Measurements from ENCODE around the gene RPUSD1.

The RPUSD1 gene

DNA sequence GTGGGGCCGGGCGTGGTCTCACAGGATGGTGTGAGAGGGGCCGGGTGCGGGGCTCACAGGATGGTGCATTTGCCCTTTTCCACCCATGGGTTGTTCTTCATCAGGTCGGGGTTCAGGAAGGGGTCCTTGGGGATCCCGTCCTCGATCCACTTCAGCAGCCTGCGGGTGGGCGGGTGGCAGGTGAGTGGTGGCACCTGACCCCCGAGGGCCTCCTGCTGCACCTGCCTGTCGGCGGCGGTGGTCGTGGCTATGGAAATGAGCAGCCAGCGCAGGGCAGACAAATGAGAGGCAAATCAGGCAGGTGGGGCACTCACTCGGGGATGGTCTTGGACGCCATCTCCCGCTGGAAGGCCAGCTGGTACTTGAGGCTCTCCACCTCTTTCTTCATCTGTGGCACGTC lies 10.5 kb upstream of the RPUSD1 start:
- DNase-seq = no peak

DNA sequence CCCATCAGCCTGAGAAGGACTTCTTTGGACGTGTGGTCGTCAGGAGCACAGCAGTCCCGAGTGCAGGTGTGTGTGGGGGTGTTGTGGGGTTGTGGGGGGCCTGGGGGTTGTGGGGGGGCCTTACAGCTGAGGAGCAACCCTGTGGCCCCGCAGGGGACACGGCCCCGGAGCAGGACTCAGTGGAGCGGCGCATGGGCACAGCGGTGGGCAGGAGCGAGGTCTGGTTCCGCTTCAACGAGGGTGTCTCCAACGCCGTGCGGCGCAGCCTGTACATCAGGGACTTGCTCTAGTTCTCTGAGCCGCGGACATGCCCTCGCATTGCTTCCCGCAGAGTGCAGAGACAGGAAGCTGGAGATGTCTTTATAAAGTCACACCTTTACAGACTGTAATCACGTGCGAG lies 9.5 kb upstream of the RPUSD1 start:
- no peak for DNase-seq

DNA sequence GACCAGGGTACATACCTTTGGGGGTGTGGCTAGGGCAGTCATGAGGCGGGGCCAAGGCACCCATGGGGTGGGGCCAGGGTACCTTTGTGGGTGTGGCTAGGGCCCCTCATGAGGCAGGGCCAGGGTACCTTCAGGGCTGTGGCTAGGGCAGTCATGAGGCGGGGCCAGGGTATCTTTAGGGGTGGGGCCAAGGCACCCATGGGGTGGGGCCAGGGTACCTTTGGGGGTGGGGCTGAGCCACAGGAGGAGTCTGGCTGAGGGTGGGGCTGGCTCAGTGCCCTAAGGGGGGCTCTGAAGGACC lies 8.9 kb upstream of the RPUSD1 start:
- no peak for DNase-seq

DNA sequence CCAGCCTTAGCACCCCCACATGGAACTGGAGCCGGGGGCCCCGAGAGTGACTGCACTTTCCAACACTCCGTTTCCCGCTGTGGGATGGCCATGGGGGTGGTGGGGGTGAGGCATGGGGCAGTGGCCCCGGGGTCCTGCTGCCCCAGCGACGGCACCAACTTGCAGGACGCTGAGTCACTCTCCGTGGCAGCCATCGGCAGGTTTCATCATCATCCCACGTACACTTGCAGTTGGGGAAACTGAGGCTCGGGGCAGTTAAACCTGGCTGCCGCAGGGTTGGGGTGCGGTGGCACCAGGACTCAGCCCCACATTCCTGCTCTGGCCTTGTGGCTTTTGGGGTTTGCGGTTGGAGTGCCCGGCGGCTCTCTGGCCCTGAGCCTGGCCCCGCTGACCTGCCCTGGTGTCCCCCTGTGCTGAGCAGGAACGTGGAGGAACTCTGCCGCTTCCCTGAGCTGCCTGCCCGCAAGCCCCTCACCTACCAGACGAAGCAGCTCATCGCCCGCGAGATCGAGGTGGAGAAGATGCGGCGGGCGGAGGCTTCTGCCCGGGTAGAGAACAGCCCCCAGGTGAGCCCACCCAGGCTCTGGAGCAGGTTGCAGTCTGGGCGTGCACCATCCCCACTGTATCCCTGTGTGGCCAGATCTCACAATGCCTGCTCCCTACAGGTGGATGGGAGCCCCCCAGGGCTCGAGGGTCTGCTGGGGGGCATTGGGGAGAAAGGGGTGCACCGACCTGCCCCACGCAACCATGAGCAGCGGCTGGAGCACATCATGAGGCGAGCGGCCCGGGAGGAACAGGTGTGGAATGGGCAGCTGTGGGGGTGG lies 8.3 kb upstream of the RPUSD1 start:
- DNase-seq = no peak

DNA sequence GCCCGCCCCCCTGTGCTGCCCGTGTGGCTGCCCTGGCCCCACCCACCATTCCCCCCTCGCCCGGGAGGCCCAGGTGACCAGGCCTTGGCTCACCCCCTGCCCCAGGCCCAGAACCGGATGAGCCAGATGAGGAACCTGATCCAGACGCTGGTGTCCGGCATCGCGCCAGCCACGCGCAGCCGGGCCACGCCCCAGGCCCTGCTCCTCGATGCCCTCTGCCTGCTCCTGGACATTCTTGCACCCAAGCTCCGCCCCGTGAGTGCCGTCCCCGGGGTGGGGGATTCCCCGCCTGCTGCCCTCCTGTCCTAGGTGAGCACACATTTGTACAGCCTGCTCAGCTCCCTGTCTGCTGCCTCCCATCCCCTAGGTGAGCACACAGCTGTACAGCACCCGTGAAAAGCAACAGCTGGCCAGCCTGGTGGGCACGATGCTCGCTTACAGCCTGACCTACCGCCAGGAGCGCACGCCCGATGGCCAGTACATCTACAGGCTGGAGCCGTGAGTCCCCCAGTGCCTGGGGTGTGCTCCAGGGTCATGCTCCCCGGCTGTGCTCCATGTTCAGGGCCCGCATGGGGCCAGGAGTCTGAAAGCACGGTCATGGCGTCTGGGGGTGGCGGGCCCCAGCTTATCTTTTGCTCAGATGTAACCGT lies 7.5 kb upstream of the RPUSD1 start:
- DNase-seq = no peak

DNA sequence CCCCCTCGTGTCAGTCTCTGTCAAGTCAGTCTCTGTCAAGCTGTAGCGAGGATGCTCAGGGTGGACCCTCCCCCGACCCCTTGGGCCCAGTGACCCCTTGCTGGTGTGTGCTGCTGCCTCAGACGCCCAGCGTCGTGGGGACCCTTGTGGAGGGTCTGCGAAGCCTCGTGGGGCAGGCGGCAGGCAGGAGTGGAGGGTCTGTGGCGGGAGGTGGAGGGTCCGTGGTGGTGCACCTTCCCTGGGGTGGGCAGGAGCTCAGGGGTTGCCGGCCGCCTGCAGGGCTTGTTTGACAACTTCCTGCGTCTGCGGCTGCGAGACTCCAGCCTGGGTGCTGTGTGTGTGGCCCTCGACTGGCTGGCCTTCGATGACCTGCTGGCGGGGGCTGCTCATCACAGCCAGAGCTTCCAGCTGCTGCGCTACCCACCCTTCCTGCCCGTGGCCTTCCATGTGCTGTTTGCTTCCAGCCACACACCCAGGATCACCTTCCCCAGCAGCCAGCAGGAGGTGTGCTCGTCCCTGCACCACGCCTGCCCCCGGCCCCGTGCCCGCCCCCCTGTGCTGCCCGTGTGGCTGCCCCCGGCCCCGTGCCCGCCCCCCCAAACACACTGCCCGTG lies 6.8 kb upstream of the RPUSD1 start:
- DNase-seq = no peak

DNA sequence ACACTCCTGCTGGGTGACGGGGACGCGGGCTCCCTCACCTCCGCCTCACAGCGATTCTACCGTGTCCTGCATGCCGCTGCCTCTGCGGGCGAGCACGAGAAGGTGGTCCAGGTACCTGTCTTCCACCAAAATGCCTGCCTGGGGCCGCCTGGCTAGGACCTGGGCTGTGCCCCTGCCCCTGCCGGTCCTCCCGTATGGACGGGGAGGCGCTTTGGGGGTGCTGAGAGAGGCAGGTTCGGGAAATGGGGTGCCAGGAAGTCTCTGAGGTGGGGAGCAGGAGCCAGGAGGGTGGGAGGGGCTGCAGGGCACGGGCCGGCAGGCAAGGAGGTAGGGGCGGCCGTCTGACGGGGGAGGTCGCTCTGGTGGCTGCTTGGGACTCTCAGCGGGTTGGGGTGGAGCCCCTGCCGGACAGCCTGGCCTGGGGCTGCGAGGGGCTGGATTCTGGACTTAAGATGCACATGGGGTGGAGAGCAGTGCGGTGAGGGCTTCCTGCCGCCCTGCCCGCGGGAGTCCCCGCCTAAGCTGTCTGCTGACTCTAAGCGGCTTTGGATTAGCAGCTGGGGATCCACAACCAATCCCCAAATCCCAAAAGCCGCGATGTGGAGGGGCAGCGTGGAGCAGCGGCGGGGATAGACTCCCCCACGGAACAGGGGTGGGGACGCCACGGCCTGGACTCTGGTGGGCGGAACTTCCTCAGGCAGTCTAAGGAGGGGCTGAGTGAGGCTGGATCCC lies 6.1 kb upstream of the RPUSD1 start:
- DNase-seq = no peak

DNA sequence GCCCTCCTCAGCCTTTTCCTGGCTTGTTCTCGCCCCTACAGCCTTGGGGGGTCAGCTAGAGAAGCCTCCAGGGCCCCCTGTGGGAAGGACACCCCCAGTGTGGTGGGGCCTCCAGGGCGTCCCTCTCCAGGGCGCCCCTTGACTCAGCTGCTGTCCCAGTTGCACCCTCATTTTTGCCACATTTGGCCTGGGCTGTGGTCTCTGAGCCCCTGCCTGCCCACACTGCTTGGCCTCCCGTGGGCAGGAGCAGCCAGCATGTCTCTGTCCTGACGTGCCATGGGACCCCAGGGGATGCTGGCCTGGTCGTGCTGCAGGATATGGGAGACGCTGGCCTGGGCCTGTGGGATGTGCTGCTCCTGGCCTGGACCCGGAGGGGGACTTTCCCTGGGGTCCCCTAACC lies 5.2 kb upstream of the RPUSD1 start:
- no peak for DNase-seq

DNA sequence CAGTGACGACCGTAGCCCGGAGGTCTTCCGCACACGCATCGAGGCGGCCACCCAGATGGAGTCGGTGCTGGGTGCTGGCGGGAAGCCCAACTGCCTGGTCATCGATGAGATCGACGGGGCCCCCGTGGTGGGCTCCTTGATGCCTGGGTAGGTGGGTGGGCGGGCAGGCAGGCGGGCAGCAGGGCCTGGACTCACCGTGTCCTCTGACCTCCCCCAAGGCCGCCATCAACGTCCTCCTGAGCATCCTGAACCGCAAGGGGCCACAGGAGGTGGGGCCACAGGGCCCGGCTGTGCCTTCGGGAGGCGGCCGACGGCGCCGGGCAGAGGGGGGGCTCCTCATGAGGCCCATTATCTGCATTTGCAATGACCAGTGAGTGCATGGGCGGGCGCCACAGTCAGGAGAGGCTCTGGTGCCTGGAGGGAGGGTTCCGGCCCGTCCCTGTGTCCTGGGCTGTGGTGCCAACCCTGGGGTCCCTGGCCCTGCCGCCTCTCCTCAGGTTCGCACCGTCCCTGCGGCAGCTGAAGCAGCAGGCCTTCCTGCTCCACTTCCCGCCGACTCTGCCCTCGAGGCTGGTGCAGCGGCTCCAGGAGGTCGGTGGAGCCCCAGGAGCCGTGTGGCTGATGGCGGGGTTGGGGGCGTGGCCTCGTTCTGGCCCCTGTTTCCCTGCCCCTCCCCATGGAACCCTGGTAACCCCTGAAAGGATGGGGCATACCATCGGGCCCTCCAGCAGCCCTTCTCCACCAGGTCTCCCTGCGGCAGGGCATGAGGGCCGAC lies 4.2 kb upstream of the RPUSD1 start:
- no peak for DNase-seq

DNA sequence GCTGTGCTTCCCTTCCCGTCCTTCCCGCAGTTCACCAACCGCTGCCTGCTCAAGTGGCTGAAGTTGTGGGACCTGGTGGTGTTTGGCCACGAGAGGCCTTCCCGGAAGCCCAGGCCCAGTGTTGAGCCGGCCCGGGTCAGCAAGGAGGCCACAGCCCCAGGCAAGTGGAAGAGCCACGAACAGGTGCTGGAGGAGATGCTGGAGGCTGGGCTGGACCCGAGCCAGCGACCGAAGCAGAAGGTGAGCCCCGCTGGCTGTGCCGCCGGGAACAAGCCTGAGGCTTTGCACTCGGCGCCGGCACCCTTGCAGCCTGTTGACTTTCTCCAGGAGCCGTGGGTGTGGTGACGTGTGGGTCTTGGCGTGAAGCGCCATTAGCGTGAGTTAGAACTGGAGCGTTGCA lies 3.0 kb upstream of the RPUSD1 start:
- no peak for DNase-seq

DNA sequence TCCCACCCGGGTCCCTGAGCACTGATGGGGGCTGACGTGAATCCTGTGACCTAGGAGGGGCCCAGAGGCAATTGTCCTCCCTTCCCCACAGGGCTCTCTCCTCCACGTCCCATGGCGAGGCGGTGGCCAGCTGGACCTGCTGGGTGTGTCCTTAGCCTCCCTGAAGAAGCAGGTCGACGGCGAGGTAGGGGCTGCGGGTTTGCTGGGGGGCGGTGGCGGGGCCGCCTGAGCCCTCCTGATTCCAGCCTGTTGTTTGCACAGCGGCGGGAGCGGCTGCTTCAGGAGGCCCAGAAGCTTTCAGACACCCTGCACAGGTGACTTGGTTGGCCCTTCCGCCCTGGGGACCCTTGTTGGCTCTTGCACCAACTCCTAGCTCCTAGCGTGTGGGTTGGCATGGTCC lies 1.9 kb upstream of the RPUSD1 start:
- no peak for DNase-seq

DNA sequence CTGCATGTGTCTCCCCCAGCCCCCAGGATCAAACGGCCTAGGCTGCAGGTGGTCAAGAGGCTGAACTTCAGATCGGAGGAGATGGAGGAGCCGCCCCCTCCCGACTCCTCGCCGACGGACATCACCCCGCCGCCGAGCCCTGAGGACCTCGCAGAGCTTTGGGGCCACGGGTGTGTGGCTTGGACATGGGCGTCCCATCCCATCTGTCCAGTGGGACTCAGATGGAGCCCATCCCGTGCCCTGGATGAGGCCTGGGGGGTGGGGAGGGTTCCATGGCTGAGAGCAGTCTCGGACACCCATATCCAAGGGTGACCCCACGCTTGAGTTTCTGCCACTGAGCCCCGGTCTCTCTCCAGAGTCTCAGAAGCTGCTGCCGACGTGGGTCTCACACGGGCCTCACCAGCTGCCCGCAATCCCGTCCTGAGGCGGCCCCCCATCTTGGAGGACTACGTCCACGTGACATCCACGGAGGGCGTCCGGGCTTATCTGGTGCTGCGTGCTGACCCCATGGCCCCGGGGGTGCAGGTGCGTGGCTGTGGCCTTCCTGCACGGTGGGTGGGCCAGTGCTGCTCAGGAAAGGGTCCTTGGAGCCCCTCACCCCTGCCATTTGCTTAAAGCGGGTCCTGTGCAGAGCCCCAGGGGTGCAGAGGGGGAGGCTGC lies 1.1 kb upstream of the RPUSD1 start:
- no peak for DNase-seq

DNA sequence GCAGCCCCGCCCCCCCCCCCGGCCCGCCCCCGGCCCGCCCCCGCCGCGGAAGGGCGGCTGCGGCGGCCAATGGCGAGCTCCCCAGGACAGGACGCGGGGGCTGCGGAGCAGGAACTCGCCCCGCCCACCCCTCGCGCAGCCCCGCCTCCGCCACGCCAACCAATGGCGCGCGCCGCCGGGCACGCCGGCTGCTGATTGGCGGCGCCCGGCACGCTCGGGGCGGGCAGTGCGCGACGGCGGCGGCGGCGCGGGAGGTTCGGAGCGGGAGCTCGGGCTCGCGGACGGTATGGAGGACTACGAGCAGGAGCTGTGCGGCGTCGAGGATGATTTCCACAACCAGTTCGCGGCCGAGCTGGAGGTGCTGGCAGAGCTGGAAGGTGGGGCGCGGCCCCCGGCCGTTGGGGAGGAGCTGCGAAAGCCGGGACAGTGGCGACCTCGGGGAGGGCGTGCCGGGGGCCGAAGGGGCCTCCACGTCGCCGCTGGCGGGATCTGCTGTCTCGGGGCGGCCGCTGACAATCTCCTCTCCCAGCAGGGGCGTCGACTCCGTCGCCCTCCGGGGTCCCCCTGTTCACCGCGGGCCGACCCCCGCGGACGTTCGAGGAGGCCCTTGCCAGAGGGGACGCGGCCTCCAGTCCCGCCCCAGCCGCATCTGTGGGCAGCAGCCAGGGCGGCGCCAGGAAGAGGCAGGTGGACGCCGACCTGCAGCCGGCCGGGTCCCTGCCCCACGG lies 382 bp upstream of the RPUSD1 start, which contains the start of gene CHTF18:
TSS of gene CHTF18 (plus strand) at position 222 of the 728 bp plus-strand sequence. CDS start at position 287, 65 bp downstream.
- DNase-seq = peak; percentile 94

DNA sequence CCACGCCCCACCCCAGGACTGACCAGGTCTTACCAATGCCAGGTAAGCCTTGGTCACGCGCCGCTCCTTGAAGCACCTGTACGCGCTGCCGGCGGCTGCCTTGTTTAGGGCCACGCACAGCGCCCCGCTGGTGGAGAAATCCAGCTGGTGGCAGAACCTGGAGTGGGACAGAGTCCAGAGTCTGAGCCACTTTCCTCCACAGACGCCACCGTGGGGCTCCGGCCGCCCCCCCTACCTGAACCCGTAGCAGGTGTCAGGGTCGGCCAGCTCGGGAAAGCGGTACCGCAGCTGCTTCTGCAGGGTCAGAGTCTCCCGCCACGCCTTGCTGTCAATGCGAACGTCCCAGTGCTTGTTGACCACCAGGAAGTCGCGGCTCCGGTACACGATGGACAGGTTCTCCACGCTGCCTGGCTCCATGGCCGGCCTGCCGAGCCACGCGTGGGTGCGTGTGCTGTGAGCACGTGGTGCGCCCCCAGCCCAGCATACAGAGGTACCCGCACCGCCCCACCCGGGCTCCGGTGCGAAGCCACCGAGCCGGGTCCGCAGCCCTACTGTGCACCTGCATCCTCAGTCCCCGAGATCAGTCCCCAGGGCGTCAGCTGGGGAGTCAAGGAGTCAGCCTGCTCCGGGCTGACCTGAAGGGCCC lies 737 bp downstream of the RPUSD1 start:
- DNase-seq = no peak

DNA sequence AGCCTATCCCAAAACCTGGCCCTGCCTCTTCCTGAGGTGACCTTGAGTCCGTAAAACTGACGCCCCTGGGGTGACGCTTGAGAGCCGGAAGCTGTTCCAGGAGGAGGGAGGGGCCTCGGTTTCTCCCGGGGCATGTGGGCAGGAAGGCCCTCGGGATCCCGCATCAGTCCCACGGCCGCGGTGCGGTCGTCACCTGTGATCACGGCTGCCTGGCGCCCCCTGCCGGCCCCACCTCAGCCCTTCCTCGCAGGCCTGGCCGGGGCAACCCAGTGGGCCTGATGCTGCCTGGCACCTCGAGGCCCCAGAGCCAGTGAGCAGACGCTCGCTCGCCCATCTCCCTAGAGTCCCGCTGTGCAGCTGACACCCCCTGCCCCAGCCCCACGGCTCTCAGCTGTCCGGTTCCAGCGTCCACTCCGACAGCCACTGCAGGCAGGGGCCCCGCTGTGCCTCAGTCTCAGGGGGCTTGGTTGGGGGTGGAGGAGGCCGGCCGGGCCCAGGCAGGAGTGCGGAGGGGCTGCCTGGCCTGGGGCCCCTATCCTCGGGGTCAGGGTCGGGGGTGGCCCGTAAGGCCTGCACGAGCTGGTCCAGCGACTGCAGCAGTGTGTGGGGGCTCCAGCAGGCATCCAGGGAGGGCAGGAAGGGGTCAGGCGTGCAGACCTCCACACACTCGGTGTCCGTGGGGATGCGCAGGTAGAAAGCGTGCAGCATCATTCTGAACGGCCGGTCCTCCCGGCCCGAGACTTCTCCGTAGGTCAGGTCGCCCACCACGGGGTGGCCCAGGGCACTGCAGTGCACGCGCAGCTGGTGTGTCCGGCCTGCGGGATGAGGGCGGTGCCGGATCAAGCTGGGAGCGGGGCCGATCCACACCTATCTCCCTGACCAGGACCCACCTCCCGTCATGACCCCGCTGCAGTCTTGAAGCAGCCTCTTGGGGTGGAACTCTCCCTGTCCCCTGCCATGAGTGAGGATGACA lies 2.3 kb downstream of the RPUSD1 start:
- DNase-seq = peak; percentile 76

DNA sequence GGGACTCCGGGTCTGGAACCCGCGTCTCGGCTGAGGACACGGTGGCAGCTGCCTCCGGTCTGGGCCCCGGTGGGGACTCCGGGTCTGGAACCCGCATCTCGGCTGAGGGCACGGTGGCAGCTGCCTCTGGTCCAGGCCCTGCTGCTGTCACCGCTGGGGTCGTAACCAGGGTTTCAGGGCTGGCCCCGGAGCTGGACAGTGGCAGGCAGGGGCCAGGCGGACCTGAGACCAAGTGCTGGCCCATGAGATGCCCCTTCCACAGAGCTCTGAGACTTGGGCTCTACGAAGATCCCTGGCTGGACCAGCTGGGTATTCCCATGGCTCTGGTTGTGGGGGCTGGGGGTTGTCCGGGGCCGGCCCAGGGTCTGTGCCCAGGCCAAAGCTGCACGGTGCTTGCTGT lies 3.8 kb downstream of the RPUSD1 start:
- no peak for DNase-seq

DNA sequence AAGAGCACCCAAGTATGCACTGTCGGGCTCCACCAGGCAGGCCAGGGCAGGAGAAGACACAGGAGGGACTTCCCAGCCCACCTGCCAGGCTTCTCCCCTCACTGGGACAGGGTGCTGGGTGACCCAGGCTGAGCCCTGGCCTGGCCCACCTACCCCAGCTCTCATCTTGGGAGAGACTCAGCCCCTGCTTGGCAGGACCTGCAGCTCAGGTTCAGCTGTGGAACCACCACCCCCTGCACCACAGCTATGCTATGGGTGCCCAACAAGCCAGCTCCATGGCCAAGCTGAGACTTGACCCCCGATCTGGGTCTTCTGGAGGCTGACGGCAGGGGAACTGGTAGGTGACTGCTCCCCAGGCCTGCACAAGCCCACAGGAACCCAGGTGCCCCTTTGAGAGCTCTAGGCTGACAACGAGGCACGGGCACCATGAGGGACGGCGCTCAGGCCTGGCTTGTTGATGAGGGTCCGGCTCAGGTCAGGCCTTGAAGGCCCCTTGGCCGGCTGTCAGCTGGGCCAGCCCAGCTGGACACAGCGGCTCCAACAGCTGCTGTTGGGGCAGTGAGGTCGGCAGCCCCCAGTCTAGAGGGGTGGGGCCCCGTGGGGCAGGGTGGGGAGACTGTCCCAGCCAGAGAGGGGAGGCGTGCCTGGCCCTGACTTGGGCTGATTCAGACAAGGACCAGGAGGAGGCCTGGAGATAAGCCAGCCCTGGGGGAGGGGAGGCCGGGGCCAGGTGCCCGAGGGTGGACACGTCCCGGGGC lies 4.6 kb downstream of the RPUSD1 start:
- no peak for DNase-seq

DNA sequence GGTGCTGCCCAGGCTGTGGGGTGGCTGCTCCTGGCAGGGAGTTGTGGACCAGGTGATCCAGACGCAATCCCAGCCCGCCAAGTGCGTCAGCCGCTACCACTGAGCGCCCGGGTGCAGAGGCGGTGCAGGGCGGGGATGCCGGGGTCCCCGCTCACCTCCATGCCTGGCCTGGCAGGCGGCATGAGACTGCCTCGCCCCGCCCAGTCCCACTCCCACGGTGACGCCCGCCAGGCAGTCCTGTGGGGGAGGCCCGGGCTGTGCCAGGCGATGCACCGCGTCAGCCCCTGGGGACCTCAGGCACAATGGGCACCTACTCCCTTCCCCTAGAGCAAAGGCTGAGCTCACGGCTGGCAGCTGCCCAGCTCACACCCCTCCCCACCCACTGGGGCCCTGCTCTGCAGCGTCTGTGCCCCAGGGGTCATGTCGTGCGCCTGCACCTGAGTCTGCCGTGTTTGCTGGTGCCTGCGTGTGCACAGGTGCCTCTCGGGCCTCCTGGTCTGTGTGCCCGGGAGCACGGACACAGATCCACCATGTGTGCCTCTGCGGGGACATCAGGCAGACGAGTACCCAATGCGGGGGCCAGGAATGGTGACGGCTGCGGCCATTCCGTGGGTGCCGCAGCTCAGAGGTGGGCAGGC lies 5.3 kb downstream of the RPUSD1 start:
- DNase-seq = no peak

All from activated naive CD4-positive, alpha-beta T cell treated with Interleukin-2 at 50 U/mL for 16 hours (primary cell).